ENCODE results near the gene MET. TPM values are rescaled to one million over a fixed set of nuclear protein-coding genes. Genes with fewer than 3 reads are reported as not detected.

Gene MET
- polyA plus RNA-seq, 4 donors = 2.8 to 46.1 (median 39.8) TPM

DNA sequence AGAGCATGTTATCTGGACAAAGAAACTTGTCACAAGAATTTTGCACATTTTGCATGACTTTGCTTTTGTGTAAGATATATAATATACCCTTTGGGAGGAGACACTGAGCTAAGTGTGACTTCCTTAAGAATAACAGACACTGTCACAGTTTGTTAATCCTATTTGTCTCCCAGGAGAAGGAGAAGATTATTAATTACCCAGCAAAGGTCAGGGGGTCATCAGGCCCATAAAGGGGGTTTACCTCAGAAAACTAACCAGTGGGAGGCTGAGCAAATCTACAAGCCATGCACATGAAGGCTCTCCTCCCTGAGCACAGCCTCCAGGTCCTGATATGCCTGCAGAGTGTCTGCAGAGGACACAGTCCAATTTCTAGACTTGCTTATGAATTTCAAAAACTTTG, 10.1 kb upstream of the MET start:
- peak in 1 of 4 donors; percentile 36 for DNase-seq (ENCODE audit: low read depth in 4 of 4, low spot score in 3 of 4)

DNA sequence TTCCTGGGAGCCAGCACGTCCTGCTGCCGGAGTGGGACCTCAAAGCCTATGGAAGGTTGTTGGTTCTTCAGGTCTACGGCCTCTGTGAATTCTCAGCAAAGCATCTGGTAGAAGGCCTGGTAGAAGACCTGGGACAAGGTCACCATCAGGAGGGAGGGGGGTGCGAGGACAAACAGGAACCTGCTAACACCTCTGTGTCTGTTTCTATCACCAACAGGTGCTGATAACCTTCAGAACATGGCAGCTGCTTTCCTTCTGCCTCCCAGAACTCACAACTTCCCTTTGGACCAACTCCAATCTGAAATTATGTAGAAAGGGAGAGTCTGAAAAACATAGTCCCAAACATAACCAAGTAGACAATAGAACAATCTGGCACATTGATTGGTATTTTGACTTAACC, 8.3 kb upstream of the MET start:
- DNase-seq (ENCODE audit: low read depth in 4 of 4, low spot score in 3 of 4) = no peak

DNA sequence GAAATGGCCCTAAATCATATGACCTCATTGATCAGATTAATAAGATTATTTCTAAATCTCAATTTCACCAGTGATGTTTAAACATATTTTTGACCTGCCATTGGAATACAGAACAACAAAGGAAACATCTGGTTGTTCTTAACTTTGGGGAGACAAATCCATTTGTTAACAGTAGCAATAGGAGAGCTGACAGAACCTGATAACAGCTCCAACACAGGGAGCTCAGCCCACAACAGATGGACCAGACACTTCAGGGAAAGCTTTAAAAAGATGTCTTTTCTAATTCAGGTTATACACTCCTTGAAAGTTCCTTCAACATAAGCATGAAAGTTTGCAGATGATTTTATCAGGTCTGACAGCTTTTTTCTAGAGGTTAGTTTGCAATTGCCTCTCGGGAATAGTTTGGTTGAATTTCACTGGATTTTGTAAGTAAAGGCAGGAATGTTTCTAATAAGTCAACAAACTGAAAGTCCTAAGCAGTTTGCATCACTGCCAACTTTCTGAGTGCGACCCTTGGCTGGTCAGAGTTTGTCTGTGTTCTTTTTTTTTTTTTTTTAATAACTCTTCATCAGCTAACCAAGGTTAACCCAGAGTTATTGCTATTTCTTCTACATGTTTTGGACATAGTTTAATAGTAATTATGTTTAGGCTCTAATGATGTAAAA, 6.5 kb upstream of the MET start:
- DNase-seq (ENCODE audit: low read depth in 4 of 4, low spot score in 3 of 4) = no peak

DNA sequence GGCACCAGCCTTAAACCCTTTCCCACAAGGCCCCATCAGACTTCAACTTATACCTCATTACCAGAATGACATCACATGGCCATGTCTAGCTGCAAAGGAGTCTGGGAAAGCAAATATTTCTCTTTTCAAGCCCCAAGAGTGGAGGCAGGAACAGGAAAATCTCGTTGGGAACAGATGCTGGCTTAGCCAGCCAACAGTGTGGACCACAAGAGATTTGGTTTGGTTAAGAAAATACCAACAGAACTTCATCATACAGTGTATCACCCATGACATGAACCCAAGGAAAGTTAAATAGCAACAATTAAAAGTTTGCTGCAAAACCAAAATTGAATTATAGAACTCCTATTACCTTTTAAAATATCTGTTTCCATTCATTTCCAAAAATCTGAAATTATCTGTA, 2.2 kb upstream of the MET start:
- no peak for DNase-seq (ENCODE audit: low read depth in 4 of 4, low spot score in 3 of 4)

DNA sequence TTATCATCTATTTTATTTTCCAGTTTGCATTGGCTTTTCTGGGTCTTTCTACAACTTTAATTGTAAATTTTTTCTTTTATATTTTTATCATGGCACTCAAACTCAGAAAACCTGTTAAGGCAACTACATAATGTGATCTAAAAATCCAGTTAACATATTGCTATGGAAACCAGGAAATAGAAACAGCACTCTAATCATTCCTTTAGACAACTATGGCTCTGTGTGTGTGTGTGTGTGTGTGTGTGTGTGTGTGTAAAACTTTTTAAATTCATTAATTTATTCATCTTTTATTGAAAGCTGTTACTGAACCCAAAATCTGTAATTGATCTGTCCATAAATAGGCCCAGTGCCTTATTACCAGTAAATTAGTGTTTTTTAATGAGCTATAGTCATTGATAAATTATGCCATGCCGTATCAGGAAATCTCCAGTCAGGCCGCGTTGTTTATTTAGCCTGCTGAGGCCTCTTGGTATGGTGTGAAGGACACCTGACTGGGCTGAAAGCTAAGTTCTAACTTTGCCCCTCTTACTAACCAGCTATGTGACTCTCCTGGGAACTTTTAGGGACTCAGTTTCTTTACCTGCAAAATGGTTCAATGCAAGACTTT, 1.5 kb upstream of the MET start:
- DNase-seq (ENCODE audit: low read depth in 4 of 4, low spot score in 3 of 4) = no peak

DNA sequence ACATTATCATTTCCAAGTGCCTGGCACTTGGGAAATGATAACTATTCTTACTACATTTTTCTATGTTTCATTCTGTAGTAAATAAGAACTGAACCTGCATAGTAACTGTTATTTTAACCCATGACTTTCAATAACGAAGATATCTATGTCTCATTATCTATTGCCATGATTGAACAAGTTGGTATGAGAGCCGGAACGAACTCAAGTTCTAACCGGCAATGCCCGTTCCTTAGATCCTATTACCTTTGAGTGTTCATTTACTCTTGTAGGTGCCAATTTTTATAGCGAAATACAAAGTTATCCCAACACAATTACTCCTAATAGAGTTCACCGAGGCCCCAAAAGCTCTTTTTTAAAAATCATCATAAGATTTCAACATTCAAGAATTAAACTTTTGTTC, 885 bp upstream of the MET start:
- DNase-seq (ENCODE audit: low read depth in 4 of 4, low spot score in 3 of 4) = no peak

DNA sequence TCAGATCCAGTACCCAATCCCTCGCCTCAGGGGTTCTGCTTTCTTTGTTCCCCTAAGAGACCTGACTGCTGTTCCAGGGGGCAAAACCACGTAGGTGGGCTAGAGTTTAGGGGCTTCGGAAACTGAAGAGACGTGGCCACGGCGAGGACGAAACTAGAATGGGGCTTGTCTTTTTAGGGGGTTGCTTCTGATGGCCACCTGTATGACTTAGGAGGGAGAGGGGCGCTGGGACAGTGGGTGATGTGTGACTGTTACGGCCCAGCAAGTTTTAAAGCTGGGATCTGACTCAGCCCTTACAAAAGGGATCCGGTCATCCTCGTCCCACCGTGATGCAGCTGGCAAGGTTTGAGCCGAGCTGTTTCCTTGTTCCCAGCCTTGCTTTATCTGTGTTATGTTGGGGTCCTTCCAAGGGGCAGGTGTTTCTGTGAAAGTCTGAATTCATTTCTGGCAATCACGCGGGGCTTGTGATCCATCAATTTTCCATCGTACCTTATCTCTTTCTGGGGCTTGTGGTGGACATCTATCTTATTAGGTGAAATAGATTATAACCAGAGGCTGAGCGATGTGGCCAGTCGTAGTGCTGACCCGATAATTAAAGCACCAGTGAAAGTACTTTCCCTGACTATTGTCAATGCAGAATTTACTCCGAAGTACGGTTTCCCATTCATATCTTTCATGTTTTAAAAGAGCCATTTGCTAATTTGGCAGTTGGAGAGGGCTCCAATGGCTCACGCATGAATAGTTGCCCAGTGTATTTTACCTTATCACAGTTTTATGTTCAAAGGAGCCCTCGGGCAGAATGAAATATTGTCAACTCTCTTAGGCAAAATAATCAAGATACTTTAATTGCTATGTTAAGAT, 830 bp downstream of the MET start:
- DNase-seq (ENCODE audit: low read depth in 4 of 4, low spot score in 3 of 4) = peak in 1 of 4 donors; percentile 22

DNA sequence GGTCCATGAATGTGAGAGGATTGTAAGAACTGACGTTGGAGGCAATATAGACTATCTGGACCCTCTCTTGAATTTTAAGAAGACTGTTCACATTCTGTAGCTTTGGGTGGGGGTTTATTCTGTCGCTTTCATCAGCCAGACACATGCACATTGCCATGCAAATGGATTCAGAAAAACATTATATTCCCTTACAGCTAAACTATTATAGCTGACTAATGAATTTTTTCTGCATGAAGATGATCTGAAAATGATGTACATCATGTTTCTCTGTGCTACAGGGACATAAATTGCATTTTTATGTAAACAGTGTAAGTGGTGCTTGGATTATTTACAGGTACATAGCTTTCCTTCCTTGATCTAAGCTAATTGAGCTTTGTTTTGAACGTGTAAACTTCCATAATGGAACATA, 1.5 kb downstream of the MET start:
- DNase-seq (ENCODE audit: low read depth in 4 of 4, low spot score in 3 of 4) = no peak

DNA sequence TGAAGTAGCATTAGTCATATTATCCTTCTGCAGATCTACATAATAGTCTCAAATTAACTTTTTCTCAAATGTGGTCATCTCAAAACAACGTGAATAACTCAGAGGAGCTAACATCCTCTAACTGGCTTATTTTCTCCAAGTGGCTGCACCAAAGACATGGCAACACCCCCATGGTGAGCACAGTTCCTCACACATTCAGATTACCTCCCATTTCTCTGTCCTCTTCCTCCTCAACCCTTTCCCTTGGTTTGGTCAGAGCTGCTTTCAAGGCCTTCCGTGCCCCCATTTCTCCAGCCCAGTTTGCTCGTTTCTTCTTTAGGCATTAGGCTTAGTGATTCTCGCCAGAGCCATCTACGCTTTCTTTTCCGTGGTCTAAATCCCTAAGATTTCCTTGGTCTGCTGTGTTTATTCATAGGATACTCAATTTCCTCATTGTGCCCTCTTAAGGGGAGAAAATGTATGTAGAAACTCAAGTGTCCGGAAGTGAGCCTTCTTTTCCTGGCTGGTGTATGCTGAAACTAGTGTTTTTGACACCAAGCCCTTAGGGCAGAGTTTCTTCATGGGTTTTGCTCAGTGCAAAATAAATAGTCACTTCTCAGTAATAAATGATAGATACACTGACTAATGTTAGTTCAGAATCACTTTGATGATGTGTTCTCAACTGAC, 2.6 kb downstream of the MET start:
- DNase-seq (ENCODE audit: low read depth in 4 of 4, low spot score in 3 of 4) = no peak

DNA sequence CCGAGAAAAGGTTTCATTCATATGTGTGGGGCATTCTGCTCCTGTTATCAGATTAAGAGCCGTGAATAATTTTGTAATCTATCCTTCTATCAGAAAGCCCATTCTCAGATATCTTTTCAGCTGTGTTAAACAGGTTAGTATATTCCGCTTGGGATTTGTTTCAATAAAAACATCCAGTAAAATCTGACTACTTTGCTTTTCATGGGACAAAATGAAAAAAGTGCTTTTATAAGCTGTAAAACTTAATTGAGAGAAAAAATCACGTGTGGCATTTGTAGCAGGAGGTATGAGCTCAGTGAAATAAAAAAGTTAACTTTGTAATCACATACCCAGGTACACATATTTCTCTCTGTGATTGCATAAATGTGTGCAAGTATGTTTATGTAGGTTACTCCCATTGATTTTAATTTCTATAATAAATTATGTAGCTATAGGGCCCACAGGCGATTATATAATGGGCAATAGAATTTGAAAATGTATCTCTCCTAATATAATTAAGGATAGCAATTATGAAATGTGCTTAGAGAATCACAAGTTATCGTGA, 3.9 kb downstream of the MET start:
- no peak for DNase-seq (ENCODE audit: low read depth in 4 of 4, low spot score in 3 of 4)

DNA sequence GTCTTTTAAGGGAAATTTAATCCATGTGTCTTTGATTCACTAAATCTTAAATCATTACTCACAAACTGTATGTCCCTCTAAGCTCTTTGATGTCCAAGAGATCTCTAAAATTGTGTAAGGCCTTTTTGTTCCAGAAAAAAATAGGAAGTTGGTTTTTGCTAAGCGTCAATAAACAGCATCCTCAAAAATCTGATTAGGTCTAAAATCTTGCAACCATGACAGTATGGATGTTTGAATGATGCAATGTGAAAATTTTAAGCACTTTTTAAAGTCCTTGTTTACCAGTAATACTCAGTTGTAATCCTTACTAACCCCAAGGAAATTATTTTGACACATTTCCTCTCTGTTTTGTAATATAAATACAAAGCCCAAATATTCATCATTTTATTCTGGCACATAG, 6.8 kb downstream of the MET start:
- no peak for DNase-seq (ENCODE audit: low read depth in 4 of 4, low spot score in 3 of 4)

DNA sequence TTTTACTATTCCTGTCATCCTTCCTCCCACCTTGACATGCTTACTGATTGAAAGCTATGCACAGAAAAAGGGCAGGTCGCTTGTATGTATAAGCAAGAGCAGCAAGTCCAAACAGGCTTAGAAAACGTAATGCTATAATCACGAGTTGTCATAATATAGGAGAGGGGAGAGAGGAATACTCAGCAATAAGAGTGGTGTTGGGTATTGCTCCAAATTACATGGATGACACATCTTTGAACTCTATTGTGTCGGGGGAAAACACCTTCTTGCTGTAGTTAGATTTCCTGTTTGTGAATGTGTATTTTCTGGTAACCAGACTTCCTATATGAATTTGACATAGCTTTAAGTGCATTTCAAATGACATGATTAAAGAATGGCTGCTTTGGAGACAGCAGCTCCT, 7.5 kb downstream of the MET start:
- no peak for DNase-seq (ENCODE audit: low read depth in 4 of 4, low spot score in 3 of 4)

DNA sequence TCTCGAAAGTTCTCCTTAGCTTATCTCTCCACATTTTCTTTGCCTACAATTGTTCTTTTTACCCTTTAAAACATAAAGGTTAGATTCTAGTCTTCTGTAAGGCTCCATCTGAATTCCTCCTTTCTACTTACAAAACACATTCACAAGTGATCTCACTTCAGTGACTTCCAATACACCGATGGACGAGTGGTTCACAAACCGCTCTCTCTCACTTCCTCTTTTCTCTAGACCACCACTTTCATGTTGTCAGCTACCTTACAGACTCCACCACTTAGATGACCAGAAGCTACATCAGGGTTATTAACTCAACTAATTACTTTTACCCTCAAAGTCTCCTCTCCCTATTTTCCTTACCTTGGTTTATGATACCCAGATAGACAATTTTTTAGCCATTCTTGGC, 11.8 kb downstream of the MET start:
- no peak for DNase-seq (ENCODE audit: low read depth in 4 of 4, low spot score in 3 of 4)

DNA sequence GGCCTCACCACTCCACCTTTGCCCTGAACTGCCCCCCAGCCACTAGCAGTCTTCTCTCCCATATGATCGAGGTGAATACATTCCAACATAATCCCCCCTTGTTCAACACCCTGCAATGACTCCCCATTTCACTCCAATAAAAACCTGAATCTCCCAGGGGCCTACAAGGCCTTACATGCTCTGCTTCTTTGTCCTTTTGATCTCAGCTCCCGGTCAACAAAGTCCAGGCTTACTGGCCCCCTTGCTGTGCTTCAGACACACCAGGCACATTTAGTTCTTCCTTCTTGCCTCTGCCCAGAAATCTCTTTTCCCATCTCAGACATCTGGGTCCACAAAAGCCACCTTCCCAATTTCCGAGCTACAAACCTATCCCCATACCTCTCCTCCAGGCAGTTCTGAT, 14.0 kb downstream of the MET start:
- no peak for DNase-seq (ENCODE audit: low read depth in 4 of 4, low spot score in 3 of 4)

DNA sequence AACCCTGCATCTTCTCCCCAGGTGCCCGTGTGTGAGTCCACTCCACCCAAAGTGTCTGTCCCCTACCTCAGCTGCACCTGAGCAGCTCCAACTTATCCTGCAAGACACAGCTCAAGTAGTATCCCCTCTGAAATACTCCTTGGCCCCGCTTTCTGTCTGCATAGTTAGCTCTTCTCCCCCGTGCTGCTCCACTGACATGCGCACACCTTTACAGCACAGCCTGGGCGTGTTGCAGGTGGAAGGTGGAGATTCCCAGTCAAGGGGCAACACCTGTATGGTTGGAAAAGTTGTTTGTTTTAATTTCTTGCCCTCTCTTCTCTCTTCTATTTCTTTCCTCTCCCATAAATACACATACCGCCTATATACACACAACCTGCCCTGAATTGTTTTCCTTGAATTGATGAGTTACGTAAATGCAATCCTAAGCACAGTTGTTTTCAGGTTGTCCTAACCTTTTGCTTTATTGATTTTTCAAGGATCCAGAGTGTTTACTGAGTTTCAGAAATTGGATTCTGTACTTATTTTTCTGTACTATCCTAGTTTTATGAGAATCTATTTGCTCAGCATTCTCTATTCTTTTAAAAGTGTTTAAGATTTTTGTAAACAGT, 14.9 kb downstream of the MET start:
- no peak for DNase-seq (ENCODE audit: low read depth in 4 of 4, low spot score in 3 of 4)

DNA sequence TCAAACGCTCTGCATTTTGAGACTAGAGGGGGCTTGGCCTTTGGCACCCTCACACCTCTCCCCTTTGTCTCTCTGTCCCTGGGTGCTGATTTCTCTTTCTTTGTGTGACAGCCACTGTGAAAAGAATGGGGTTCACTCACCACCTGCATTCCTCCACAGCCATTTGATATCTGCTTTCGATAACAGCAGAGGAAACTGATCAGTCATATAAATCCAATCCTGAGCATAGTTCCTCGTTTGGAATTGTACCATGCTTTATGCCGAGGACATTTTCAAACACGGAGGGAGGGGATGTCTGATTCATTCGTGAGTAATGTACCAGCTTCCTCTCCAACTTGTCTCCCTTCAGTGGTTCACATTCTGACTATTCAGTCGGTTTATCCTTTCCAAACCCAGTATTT, 15.8 kb downstream of the MET start:
- DNase-seq (ENCODE audit: low read depth in 4 of 4, low spot score in 3 of 4) = no peak

DNA sequence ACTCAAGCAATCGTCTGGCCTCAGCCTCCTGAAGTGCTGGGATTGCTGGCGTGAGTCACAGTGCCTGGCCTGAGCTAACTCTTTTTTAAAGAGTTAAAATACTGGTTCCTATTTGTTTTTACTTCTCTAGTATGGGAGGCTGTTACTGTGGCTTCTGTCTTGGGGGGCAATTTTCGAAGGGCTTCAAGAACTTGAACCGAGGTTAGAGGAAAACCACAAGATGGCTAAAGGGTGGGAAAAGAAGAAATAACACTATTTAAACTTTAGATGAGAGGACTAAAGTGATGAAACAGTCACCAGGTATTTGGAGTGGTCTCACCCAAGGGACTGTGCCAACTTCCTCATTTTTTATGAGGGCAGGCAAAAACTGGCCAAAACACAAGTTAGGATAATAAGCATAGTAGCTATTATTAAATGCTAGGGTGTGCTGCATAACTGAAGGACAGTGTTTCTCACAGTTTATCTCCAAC, 17.8 kb downstream of the MET start:
- no peak for DNase-seq (ENCODE audit: low read depth in 4 of 4, low spot score in 3 of 4)

DNA sequence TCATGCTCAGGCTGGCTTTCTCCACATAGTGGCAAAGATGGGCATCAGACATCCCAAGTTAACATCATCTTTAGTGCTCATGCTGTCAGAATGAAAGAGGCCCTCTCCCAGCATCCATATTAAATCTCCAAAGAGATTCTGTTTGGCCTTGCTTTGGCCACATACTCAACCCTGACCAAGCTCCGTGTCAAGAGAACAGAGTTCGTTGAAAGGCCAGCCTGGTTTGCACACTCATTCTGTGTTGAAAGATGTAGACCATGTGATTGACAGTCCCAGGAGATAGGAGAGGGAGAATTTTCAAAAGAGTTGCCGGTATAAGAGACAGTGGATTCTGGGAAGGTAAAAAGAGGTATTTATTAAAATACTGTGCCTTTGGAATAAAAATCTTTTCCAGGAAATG, 19.7 kb downstream of the MET start:
- no peak for DNase-seq (ENCODE audit: low read depth in 4 of 4, low spot score in 3 of 4)

DNA sequence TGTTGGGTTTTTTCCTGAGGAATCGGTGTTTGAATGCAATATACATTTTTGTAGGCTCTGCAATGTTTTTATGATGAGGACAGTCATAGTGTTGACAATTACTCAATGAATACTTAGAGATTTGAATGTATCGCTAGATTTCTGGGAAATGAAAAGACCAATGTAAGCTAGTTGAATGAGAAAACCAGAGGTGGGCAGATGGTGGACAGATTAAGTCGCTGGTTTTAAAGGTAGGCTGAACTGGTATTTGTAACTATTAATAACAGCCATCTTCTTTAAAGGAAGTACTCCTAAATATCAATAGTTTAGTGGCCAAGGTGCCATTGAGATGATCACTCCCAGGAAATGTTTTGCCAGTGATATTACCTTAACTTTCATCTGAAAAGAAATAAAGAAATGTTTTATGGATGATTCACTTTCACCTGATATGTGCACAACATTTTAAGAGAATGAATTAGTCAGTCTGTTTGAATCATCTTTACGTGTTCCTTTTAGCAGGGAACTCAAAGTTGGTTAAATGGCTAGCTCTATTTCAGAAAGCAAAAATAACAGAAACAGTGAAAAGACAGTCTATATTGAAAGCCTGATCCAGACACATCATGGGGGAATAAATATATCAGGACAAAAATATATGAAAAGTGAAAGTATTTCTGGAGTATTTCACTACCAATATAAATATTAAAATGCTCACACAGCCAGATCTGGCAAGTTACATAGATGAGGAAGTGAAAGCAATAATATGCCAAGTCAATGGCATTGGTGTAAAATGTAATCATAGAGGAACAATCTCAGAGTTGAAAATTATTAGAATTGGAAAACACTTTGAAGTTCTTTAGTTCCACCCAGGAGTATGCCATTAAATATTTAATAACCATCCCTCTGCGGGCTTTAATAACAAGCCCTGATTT, 20.7 kb downstream of the MET start:
- DNase-seq (ENCODE audit: low read depth in 4 of 4, low spot score in 3 of 4) = no peak

DNA sequence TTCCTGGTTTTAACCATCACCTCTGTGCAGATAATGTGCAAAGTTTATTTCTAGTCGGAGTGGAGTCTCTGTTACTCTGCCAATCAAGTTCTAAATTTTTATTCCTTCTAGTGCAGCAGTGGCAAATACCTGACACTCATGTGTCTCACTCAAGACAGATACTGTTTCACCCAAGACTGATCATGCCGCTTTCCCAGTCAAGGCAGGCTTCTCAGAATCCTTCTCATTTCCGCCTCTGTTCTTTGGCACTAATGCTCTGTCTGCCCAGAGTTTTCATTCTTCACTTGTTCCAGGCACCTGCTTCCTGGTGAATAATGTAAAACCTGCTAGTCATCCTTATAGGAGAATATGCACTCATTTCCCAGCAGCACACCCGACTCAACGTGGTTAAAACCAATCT, 24.7 kb downstream of the MET start:
- no peak for DNase-seq (ENCODE audit: low read depth in 4 of 4, low spot score in 3 of 4)
